GM12873 (cell line): ENCODE results near the gene CLDND2.

Source experiments
- TF ChIP-seq, protein P1 (sequence below): IDR thresholded peaks from 2 replicates; pipeline ENCODE4 v1.5.1; 2012; ENCODE audit warnings: low read depth, mild to moderate bottlenecking, moderate library complexity, low read length, control low read depth; ENCODE audit not compliant: insufficient read depth; ENCODE audit errors: missing control alignments

The CLDND2 gene

DNA sequence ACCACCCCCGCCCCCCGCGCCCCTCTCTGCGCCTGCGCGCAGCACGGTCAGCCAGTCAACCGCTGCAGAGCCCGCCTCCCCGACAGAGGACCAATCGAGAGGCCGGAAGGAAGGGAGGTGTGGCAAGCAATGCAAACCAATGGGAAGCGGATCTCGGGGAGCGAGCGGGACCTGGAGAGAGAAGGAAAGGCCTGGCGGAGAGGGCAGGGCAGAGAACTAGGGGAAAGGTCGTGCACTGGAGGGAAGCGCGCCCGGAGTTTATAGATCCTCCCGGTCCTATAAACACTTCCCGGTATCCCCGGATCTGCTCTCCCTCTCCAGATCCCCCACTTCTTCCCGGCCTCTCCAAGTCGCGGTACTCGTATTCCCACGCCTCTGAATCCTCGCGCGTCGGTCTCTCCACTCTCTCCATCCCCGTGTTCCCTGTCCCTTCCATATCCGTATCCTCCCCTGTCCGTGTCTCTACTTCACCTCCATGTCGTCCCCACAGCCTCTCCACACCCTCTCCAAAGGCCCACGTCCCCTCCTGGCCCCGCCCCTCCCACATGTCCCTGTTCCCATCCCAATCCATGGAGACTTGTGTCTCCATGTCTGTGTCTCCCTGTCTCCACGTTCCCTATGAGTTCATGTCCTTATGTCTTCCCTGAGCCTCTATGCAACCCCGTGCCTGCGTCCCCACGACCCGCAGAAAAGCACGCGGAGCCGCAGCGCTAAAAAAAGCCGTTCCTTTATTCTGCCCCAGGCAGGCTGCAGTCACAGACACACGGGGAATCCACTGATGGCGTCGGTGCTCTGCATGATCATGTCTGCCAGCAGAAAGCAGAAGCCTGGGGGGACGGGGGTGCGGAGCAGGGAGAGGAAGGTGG is 2.2 kb downstream of the CLDND2 start:
- TF ChIP-seq, protein P1, sequence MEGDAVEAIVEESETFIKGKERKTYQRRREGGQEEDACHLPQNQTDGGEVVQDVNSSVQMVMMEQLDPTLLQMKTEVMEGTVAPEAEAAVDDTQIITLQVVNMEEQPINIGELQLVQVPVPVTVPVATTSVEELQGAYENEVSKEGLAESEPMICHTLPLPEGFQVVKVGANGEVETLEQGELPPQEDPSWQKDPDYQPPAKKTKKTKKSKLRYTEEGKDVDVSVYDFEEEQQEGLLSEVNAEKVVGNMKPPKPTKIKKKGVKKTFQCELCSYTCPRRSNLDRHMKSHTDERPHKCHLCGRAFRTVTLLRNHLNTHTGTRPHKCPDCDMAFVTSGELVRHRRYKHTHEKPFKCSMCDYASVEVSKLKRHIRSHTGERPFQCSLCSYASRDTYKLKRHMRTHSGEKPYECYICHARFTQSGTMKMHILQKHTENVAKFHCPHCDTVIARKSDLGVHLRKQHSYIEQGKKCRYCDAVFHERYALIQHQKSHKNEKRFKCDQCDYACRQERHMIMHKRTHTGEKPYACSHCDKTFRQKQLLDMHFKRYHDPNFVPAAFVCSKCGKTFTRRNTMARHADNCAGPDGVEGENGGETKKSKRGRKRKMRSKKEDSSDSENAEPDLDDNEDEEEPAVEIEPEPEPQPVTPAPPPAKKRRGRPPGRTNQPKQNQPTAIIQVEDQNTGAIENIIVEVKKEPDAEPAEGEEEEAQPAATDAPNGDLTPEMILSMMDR: no peak

- TF ChIP-seq, protein P1: no peak
These were observed 2.8 kb downstream of the CLDND2 start, which contains the start of gene ETFB for GRCh38 chr19:51365965-51366388. Gene ETFB, minus strand, starts transcription at chr19:51366388. Its CDS starts 62 bp downstream, at chr19:51366326.

GRCh38 chr19:51365211-51365964 is 3.4 kb downstream of the CLDND2 start:
- TF ChIP-seq, protein P1: no peak

DNA sequence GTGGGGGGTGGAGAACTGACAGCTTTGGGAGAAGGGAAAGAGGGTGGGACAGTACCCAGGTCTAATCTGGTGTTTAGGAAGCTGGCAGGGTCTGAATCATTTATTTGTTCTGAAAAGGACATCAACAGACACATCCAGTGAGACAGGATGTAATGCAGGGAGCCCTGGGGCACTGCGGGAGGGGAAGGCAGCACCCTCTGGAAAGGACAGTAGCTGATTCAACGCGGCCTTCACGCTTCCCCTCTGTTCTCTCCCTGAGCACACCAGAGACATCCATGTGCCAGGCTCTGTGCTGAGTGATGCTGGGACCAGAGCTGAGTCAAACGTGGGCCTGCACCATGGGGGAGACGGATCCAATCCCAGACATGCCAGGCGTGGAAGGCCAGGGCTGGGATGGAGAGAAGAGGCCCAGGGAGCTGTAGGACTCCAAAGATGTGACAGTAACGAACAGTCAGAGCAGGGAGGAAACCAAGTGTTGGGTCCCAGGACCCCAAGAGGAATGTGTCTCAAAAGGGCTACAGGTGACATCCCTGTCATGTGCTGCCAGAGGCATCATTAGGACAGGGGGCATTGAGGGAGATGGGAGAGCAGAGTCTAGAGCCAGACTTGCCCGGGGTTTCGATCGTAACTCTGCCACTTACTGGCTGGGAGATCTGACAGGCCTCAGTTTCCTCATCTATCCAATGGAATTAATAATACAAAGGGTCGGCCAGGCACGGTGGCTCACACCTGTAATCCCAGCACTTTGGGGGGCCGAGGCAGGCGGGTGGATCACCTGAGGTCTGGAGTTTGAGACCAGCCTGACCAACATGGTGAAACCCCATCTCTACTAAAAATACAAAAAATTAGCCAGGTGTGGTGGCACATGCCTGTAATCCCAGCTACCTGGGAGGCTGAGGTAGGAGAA is 4.3 kb downstream of the CLDND2 start:
- TF ChIP-seq, protein P1: no peak

GRCh38 chr19:51361239-51361638 is 7.6 kb downstream of the CLDND2 start:
- TF ChIP-seq, protein P1: no peak

DNA sequence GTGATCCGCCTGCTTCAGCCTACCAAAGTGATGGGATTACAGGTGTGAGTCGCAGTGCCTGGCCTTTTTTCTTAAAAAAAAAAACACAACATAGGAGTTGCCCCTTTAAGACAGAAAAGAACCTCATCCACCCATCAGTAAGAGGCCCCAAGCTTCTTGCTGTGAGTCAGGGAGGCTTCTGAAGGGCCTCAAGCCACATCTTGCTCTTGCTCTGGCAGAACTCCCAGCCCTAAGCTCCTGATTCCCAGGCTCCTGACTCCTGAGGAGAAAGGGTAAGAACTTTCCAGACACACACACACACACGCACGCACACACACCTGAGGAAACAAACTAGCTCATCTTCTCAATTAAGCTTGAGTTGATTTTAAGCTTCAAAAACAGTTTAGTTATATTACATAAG is 9.5 kb downstream of the CLDND2 start:
- TF ChIP-seq, protein P1: no peak

DNA sequence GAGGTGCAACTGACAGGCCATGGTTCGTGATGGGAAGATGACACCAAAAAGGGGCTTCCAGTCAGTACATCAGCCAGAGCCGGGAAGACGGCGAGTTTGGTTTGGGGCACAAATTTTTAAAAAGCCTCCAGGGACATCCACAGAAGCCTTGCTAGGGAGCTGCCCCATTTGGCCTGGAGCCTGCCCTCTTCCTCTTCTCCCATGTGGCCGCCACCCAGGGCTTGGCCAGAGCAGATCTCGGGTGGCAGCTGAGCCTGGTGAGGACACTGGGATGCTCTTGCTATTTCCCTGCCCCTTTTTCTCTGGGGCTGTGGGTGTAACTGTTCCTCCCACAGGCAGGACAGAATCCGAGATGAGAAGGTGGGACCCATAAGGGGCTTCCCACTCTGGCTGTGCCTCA is 10.9 kb downstream of the CLDND2 start:
- TF ChIP-seq, protein P1: no peak
